Glutamatergic neuron (in vitro differentiated cells): ENCODE data around the gene PEX7. TPM values are rescaled to one million over a fixed set of nuclear protein-coding genes. Genes with fewer than 3 reads are reported as not detected.

Source experiments
- DNase-seq: peaks from one replicate; pipeline ENCODE4 v3.0.0; 2022
- H3K27ac Mint-ChIP-seq: one replicate; pipeline ENCODE4 v1.8.0; 2020; ENCODE audit warnings: mild to moderate bottlenecking, mixed read lengths, inconsistent platforms; ENCODE audit not compliant: unreplicated experiment
- H3K27me3 Mint-ChIP-seq: one replicate; pipeline ENCODE4 v1.8.0; 2020; ENCODE audit warnings: mild to moderate bottlenecking, moderate library complexity, mixed read lengths, inconsistent platforms; ENCODE audit not compliant: unreplicated experiment
- H3K36me3 Mint-ChIP-seq: one replicate; pipeline ENCODE4 v1.8.0; 2020; ENCODE audit warnings: mild to moderate bottlenecking, mixed read lengths, inconsistent platforms; ENCODE audit not compliant: unreplicated experiment
- H3K4me1 Mint-ChIP-seq: one replicate; pipeline ENCODE4 v1.8.0; 2020; ENCODE audit warnings: mild to moderate bottlenecking, low read depth, mixed read lengths, inconsistent platforms; ENCODE audit not compliant: unreplicated experiment
- H3K4me3 Mint-ChIP-seq: one replicate; pipeline ENCODE4 v1.8.0; 2020; ENCODE audit warnings: mild to moderate bottlenecking, mixed read lengths, inconsistent platforms; ENCODE audit not compliant: unreplicated experiment
- H3K9me3 Mint-ChIP-seq: one replicate; pipeline ENCODE4 v1.8.0; 2020; ENCODE audit warnings: mild to moderate bottlenecking, moderate library complexity, mixed read lengths, inconsistent platforms; ENCODE audit not compliant: unreplicated experiment
- CTCF ChIP-seq: fragments of 200-600 bp; sonication (generic); IDR thresholded peaks from one replicate; pipeline ENCODE4 v1.5.0; 2021; ENCODE audit not compliant: partially characterized antibody, unreplicated experiment
- total RNA-seq: library from RNA; stranded (reverse); fragmentation: NEBNext Ultra II Directional; extraction: Animal tissue kit (Norgen Biotek cat#: 25700); gene quantifications from one replicate; pipeline ENCODE4 v1.2.1, GENCODE V29; 2021; ENCODE audit not compliant: unreplicated experiment

PEX7 gene
- total RNA-seq, 1 donor from 2014 or later = 4.1 TPM

GRCh38 chr6:136793363-136793762 lies 29.0 kb upstream of the PEX7 start:
- Mint-ChIP-seq H3K4me3 (peak overlapping the region; percentile 93), H3K27ac (no peak overlapping the region), H3K4me1 (peaks cover 3% of the 10 kb centered on the region), H3K9me3 (peaks cover 4% of the 10 kb centered on the region), H3K36me3 (peaks cover 6% of the 10 kb centered on the region), H3K27me3 (peaks cover 13% of the 10 kb centered on the region)
- no peak for DNase-seq
- no peak for TF ChIP-seq CTCF

GRCh38 chr6:136795386-136795785 lies 27.0 kb upstream of the PEX7 start:
- H3K27me3 Mint-ChIP-seq = peaks cover 13% of the 10 kb centered on the region
- TF ChIP-seq CTCF = no peak
- H3K4me3 Mint-ChIP-seq = no peak overlapping the region
- H3K36me3 Mint-ChIP-seq = peaks cover 6% of the 10 kb centered on the region
- peaks cover 4% of the 10 kb centered on the region for H3K9me3 Mint-ChIP-seq
- H3K4me1 Mint-ChIP-seq = peaks cover 3% of the 10 kb centered on the region
- no peak overlapping the region for H3K27ac Mint-ChIP-seq
- DNase-seq = no peak

GRCh38 chr6:136795996-136796395 lies 26.4 kb upstream of the PEX7 start:
- H3K4me3 Mint-ChIP-seq = no peak overlapping the region
- no peak for TF ChIP-seq CTCF
- H3K4me1 Mint-ChIP-seq = peaks cover 2% of the 10 kb centered on the region
- peaks cover 11% of the 10 kb centered on the region for H3K27me3 Mint-ChIP-seq
- DNase-seq = no peak
- H3K27ac Mint-ChIP-seq = no peak overlapping the region
- peaks cover 6% of the 10 kb centered on the region for H3K36me3 Mint-ChIP-seq
- peaks cover 4% of the 10 kb centered on the region for H3K9me3 Mint-ChIP-seq

GRCh38 chr6:136798044-136798443 lies 24.3 kb upstream of the PEX7 start:
- Mint-ChIP-seq H3K9me3 (no peaks in the 10 kb centered on the region), H3K4me3 (no peak overlapping the region), H3K27ac (no peak overlapping the region), H3K27me3 (peaks cover 3% of the 10 kb centered on the region), H3K36me3 (peaks cover 6% of the 10 kb centered on the region), H3K4me1 (no peaks in the 10 kb centered on the region)
- DNase-seq = no peak
- TF ChIP-seq CTCF = no peak

GRCh38 chr6:136801581-136801980 lies 20.8 kb upstream of the PEX7 start:
- Mint-ChIP-seq H3K9me3 (no peaks in the 10 kb centered on the region), H3K36me3 (peaks cover 6% of the 10 kb centered on the region), H3K4me3 (no peak overlapping the region), H3K27ac (no peak overlapping the region), H3K4me1 (no peaks in the 10 kb centered on the region), H3K27me3 (peaks cover 3% of the 10 kb centered on the region)
- TF ChIP-seq CTCF = no peak
- no peak for DNase-seq
